ENCODE data around the gene ANKRD39.

The ANKRD39 gene

GRCh38 chr2:96887493-96888012 lies 29.7 kb upstream of the ANKRD39 start:
- DNase-seq (ENCODE audit: low read depth in 2 of 2), result no peak

DNA sequence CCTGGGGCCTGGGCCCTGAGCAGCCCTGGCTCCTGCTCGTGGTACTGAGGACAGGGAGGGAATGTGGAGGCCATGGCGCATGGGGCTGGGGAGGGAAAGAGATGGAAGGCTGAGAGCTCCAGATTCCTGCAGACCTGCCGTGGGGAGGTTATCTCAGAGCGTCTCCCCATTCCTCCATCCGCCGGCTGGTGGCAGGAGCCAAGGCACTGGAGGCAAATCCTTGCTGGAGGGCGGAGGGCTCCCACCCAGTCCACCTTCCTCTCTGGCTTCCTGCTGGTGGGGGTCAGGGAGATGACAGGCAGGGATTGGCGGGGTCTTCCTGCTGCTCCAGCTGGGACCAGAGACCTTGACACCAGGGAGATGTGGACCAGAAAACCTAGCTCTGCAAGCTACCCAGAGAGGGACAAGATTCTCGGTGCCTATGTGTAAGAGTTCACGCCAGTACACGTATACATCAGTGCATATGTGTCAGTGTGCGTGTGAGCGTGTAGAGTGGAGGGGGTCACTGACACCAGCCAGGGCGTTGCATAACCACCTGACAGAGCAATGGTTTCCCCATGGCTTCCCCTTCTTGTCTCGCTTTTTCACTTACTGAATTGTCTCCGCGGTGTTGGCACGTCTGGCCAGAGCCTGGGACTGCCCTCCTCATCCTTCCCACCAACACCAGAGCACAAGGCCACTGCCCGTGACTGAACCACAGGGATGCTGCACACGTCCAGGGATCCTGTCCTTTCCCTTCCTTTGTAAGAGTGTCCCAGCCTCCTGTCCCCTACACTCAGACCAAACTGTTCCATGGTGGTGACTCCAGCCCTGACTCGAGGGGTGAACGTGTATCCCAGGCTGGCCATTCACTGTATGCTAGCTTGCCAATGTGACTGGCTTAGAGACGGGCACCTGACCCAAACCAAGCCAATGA lies 27.9 kb upstream of the ANKRD39 start:
- DNase-seq (ENCODE audit: low read depth in 2 of 2), result no peak

DNA sequence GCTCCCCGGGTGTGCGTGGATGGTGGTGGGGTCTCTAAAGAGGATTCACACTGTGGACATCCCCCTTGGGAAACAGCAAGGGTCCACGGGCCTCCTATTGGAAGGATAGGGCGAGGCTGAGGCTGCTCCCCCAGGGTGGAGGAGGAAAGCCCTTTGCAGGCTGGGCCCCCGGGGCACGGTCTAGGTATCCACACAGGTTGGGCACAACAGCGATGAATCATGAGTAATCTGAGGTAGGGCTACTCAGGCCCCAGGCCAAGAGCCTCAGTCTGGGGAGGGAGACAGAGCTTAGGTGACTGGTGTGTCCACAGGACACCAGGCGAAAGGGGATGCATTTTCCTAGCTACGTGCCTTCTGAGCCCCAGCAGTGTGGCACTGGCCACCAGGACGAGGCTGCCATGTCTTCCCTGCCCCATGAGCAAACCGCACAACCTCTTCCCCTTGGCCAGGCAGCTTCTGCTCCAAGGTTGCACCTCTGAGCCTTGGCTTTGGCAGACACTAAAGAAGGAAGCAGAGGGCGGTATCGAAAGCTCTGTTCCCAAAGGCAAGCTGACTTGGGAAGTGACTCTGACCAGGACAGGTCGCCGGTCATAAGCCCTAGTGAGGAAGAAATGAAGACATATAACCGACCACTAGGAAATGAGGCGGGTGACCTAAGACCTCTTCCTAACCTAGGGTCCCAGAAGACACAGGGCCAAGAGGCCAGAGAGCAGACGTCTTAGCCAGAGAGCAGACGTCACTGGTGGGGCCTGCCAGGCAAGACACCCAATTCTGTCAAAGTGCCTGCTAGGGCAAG lies 26.7 kb upstream of the ANKRD39 start:
- no peak for DNase-seq (ENCODE audit: low read depth in 2 of 2)

DNA sequence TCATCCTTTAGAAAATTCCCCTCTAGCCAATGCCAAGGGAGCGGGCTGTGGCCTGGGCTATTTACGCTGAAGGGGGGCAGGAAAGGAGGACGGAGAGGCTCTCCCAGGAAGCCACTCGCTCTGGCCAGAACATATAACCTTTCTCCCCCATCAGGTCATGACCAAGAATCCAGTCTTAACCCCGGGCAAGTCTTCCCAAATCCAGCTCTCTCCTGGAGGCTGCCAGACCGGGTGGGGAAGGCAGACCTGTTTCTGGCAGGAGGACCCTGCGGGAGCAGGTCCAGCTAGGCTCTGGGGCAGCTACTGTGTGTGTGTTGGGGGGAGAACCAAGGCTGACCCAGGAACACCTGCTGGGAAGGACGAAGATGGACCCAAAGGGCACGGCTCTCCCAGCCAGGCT lies 25.5 kb upstream of the ANKRD39 start:
- DNase-seq (ENCODE audit: low read depth in 2 of 2), result no peak

- DNase-seq (ENCODE audit: low read depth in 2 of 2), result no peak
Observed at GRCh38 chr2:96882906-96883305, 25.1 kb upstream of the ANKRD39 start.

GRCh38 chr2:96882230-96882629 lies 24.4 kb upstream of the ANKRD39 start:
- DNase-seq (ENCODE audit: low read depth in 2 of 2), result no peak

DNA sequence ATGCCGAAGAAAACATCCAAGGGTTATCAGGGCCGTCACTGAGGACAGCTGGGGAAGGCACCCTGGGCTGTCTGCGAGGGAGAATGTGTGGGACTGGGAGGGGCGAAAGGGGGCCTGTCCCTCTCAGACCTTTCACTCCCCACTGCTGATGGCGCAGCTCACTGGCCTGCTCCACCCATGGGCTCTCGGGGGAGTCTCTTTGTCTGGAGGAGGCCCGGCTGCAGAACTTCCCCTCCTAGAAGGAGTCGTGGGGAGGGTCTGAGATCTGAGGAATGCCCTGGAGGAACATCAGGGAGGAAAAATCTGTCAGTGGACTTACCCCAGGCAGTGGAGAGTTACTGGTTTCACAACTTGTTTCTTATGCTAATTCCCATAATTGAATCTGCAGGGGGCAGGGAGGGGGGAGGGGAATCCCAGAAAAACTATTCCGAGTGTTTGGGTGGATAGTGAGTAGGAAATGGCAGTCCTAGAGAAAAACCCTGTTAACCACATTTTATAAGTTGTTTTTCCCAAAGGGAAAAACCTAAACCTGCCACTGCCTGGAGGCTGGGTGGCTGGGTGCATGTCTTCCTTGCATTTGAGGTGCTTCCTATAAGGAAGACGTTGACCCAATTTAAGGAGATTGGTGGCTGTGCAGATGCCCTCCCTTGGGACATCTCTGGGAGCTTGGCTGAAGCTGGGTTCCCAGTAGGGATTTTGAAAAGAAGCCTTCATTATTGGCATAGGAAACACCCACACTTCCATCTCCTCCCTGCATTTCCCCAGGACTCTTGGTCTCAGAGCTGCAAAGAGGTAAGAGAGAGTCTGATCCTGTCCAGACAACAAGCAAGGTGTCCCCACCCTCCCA lies 23.8 kb upstream of the ANKRD39 start:
- DNase-seq (ENCODE audit: low read depth in 2 of 2), result no peak

GRCh38 chr2:96880891-96881273 lies 23.1 kb upstream of the ANKRD39 start:
- DNase-seq (ENCODE audit: low read depth in 2 of 2), result no peak

DNA sequence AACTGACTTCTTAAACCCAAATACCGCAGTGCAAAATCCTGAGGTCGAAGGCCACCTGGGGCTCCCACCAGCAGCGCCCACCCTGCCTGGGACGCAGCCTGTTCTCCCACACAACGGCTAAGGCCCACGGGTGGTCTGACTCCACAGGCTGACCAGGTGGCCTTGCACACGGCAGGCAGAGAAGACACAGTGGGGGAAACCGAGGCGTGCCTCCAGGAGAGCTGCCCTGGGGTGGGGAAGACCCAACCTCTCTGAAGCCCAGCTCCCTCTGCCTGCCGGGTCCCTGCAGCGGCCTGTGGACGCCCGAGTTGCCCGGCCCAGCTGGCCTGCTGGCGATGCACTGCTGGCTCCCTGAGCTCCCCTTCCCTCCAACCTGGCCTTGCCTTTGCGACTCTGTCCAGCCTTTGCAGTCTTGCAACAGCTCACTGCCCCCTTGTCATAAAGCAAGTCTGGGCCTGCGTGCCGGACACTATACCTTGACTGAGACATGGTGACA lies 21.8 kb upstream of the ANKRD39 start:
- DNase-seq (ENCODE audit: low read depth in 2 of 2), result no peak

GRCh38 chr2:96878796-96879544 lies 21.2 kb upstream of the ANKRD39 start:
- DNase-seq (ENCODE audit: low read depth in 2 of 2), result no peak

DNA sequence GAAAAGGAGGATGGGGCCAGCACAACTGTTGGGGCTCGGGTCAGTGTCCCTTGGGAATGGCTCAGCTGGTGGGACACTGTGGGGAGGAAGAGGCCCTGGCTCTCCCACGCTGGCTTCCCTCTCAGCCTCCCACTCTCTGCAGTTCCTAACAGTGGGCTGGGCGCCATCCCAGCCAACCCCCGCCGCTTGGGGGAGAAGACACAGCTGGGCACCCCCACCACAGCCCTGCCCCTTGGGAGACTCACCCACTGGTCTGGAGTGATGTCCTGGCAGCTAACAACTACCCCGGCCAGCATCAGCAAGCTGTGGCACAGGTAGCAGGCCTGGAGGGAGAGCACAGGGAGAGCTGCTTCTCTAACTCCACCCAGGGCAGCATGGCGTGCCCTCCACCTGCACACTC lies 20.4 kb upstream of the ANKRD39 start:
- no peak for DNase-seq (ENCODE audit: low read depth in 2 of 2)

- no peak for DNase-seq (ENCODE audit: low read depth in 2 of 2)
Observed at GRCh38 chr2:96877631-96878092, 19.8 kb upstream of the ANKRD39 start.

- no peak for DNase-seq (ENCODE audit: low read depth in 2 of 2)
Observed at GRCh38 chr2:96877042-96877451, 19.2 kb upstream of the ANKRD39 start.

DNA sequence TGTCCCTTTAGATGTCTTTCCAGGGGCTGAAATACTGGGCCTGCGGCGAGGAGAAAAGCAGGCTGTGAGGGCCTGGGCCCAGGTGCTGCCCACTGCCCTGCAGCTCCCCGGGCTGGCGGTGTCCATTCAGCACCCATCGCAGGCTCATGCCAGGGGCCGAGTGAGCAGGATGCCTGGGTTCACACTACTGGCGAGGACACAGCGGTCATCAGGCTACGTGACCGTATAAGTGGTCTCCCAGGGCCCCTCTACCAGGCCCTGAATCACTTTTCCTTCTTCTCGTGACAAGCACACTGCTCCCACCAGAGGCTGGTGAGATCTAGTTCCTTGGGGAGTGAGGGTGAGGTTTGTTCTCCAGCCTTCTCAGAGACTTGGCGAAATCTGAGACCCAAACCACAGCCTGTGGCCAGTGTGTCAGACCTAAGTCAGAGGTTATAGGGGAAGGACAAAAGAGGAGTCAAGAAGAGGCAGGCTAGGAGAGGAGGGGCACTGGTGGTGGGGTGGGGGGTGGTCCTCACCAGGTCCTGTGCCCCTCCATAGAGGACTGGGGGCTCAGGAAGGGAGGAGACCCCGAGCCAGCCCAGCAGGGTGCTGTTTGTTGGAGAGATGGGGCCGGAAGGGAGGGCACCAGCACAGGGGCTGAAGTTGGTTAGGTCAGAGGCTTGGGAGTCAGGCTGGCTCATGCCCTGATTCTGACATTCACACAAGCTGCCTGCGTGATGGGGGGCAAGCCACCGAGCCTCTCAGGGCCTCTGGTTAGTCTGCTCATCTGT lies 18.6 kb upstream of the ANKRD39 start:
- DNase-seq (ENCODE audit: low read depth in 2 of 2), result no peak

DNA sequence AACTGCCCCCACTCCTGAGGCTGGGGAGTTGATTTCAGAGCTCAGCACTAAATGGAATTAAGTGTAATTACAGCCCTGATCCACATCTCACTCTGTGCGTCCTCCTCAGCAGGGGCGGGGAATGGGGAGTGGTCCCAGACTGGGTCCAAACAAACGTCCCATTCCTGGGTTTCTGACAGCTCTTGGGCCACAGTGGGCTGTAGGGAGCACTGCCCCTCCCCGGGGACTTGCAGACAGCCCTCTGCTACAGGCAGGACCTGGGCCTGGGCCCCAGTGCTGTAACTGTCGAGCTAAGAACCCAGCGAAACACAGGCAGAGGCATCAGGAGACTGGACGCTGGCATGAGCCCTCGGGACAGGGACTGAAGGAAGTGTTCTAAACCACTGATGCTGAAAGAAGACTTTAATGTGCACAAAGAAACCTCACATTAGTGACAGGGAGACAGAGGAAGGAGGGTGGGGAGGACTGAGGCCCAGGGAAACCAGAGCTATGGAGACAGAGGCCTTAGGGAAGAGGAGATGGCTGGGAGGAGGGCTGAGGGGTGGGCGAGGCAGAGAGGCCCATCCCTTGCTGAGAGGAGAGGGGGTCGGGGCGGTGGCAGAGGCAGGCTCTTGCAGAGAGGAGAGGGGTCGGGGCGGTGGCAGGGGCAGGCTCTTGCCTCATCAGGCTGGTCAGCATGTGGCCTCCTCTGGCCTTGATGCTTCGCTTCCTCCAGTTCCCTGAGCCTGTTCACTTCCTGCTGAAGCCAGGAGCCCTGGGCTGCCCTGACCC lies 17.9 kb upstream of the ANKRD39 start:
- no peak for DNase-seq (ENCODE audit: low read depth in 2 of 2)

DNA sequence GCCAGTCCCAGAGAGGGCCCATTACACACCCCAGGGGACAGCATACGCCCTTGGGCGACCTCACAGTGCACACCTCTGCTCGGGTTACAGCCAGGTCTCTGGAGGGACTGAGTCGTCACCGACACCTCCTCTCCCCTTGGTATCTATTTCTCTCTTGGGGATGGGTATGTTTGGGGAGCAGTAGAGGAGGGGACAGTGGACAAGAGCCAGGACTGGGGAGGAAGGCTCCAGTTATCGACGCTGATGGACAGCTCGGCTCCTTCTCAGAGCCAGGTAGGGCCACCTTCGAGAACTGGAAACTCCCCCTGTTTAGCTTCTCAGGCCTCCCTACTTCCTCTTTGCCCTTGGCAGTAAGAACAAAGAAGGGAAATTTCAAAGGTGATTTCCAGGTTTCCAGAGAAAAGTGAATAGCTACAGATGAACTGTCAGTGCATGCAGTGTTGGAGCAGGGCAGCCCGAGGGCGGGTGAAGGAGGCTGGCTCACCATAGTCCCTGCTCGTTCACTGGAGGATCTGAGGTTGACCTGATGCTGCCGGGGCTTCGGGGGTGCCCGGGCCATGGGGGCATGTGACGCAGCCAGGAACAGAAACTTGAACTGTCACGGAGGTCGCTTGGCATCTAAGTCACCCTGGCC lies 16.5 kb upstream of the ANKRD39 start:
- DNase-seq (ENCODE audit: low read depth in 2 of 2), result no peak

DNA sequence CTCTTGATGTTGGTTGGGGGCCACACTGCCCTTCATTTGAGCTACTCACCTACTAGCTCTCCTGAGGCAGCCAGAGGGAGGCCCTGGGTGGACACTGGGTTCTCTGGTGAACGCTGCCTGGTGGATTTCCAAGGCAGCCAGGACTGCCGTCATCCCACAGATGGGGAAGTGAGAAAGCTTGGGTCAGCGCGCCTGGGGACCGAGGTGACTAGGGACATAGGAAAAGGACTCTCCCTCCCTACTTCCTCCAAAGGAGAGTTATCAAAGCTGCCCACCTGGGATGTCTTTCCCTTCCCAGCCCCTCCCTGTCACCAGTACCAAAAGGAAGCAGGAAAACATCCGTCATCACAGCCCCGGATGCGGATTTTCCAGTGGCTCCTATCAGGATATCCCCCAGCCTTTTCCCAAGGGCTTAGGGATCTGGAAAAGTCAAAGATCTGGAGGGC lies 15.9 kb upstream of the ANKRD39 start:
- DNase-seq (ENCODE audit: low read depth in 2 of 2), result no peak

- DNase-seq (ENCODE audit: low read depth in 2 of 2), result no peak
Observed at GRCh38 chr2:96872591-96873349, 15.0 kb upstream of the ANKRD39 start.

Measured in activated CD4-positive, alpha-beta T cell treated with anti-CD3 and anti-CD28 coated beads for 24 hours (primary cell).